ENCODE results near the gene GSS. TPM values are rescaled to one million over a fixed set of nuclear protein-coding genes. Genes with fewer than 3 reads are reported as not detected.
A peak's percentile ranks its signal among the peaks of the same experiment; 100 is the strongest.

GSS gene
- total RNA-seq, 1 donor from 2014 or later = 72.5 TPM

GRCh38 chr20:34990661-34991214 is 35.1 kb upstream of the GSS start:
- H3K27ac Mint-ChIP-seq = peak overlapping the region; percentile 65
- no peak overlapping the region for H3K4me3 Mint-ChIP-seq (ENCODE audit: low read depth)
- no peaks in the 10 kb centered on the region for H3K9me3 Mint-ChIP-seq (ENCODE audit: low read depth)
- DNase-seq (ENCODE audit: low spot score, unreplicated experiment) = no peak
- TF ChIP-seq CTCF (IDR thresholded peaks at IDR 0.05; ENCODE audit: unreplicated experiment) = no peak
- H3K36me3 Mint-ChIP-seq (ENCODE audit: insufficient read depth) = peaks cover 11% of the 10 kb centered on the region
- peaks cover 7% of the 10 kb centered on the region for H3K27me3 Mint-ChIP-seq
- H3K4me1 Mint-ChIP-seq (ENCODE audit: low read depth) = peaks cover 7% of the 10 kb centered on the region

- Mint-ChIP-seq H3K4me3 (ENCODE audit: low read depth) (no peak overlapping the region), H3K9me3 (ENCODE audit: low read depth) (no peaks in the 10 kb centered on the region), H3K36me3 (ENCODE audit: insufficient read depth) (peaks cover 9% of the 10 kb centered on the region), H3K27me3 (peaks cover 12% of the 10 kb centered on the region), H3K4me1 (ENCODE audit: low read depth) (peaks cover 8% of the 10 kb centered on the region), H3K27ac (no peak overlapping the region)
- DNase-seq (ENCODE audit: low spot score, unreplicated experiment) = no peak
- TF ChIP-seq CTCF (IDR thresholded peaks at IDR 0.05; ENCODE audit: unreplicated experiment) = no peak
These were observed 34.6 kb upstream of the GSS start for GRCh38 chr20:34990231-34990630.

- Mint-ChIP-seq H3K4me1 (ENCODE audit: low read depth) (peaks cover 10% of the 10 kb centered on the region), H3K27me3 (peaks cover 15% of the 10 kb centered on the region), H3K9me3 (ENCODE audit: low read depth) (no peaks in the 10 kb centered on the region), H3K4me3 (ENCODE audit: low read depth) (no peak overlapping the region), H3K27ac (no peak overlapping the region), H3K36me3 (ENCODE audit: insufficient read depth) (peaks cover 6% of the 10 kb centered on the region)
- DNase-seq (ENCODE audit: low spot score, unreplicated experiment) = no peak
- no peak for TF ChIP-seq CTCF (IDR thresholded peaks at IDR 0.05; ENCODE audit: unreplicated experiment)
These were observed 34.1 kb upstream of the GSS start for GRCh38 chr20:34989670-34990069.

- Mint-ChIP-seq H3K9me3 (ENCODE audit: low read depth) (no peaks in the 10 kb centered on the region), H3K4me1 (ENCODE audit: low read depth) (peaks cover 11% of the 10 kb centered on the region), H3K27me3 (peaks cover 16% of the 10 kb centered on the region), H3K4me3 (ENCODE audit: low read depth) (no peak overlapping the region), H3K27ac (peak overlapping the region; percentile 13), H3K36me3 (ENCODE audit: insufficient read depth) (peaks cover 3% of the 10 kb centered on the region)
- no peak for TF ChIP-seq CTCF (IDR thresholded peaks at IDR 0.05; ENCODE audit: unreplicated experiment)
- DNase-seq (ENCODE audit: low spot score, unreplicated experiment) = no peak
These were observed 33.5 kb upstream of the GSS start for GRCh38 chr20:34989118-34989517.

- Mint-ChIP-seq H3K27ac (peak overlapping the region; percentile 76), H3K4me3 (ENCODE audit: low read depth) (no peak overlapping the region), H3K9me3 (ENCODE audit: low read depth) (no peaks in the 10 kb centered on the region), H3K4me1 (ENCODE audit: low read depth) (peaks cover 17% of the 10 kb centered on the region), H3K27me3 (peaks cover 24% of the 10 kb centered on the region), H3K36me3 (ENCODE audit: insufficient read depth) (peaks cover 3% of the 10 kb centered on the region)
- no peak for TF ChIP-seq CTCF (IDR thresholded peaks at IDR 0.05; ENCODE audit: unreplicated experiment)
- no peak for DNase-seq (ENCODE audit: low spot score, unreplicated experiment)
These were observed 32.6 kb upstream of the GSS start for GRCh38 chr20:34988191-34988540.

All from progenitor cell of endocrine pancreas (in vitro differentiated cells).